HG03196 (cell line): ENCODE results near the gene HOMER3.

ENCODE experiments used
- ATAC-seq: cut with Tn5 transposase; IDR thresholded peaks from one replicate; pipeline ENCODE4 v1.9.1; 2021; ENCODE audit not compliant: unreplicated experiment

The HOMER3 gene

DNA sequence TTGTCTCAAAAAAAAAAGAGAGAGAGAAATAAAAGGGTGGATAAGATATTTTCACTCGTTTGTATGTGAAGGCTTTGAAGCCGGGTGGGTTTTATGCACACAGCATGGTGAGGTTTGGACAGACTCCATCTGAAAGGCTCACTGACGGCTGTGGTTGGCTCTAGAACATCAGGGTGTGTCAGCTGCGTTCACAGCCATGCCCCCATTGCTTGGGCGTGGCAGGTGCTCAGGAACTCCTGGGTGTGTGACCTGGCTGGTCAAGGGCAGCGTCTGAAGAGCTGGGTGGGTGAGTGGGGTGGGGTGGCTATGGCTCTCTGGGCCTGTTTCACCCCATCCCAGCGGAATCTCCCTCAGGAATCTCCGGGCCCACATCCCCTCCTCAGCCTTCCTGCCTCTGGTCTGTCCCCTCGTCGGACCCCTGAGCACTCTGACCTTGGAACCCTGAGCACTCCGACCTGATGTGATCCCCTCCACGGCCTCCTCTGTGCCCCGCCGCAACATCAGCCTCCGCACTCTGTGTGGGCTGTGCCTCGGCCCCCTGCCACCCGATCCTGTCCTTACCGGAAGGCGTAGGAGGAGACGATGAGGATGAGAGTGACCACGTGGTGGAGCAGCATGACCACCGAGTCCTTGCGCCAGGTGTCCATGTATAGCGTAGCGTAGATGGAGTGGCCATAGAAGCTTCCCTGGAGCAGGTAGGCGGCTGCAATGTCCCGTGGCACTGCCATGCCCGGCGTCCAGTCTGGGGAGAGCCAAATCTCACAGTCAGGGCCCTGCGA is 57.3 kb downstream of the HOMER3 start:
- no peak for ATAC-seq

DNA sequence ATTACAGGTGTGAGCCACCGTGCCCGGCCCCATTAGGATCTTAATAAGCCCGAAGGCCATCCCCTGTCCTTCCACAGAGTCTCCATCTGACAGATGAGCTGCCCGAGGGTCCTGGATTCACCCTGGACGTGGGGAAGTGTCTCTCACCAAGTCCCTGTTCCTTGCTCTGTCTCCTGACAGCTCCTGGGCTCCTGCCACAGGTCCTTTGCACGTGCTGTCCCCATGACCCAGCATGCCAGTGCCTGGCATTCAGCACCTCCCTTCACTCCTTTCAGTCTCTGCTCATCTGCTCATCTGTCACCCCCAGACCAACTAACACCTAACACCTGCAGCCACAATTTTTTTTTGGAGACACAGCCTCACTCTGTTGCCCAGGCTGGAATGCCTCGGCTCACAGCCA is 59.5 kb downstream of the HOMER3 start:
- ATAC-seq: no peak

DNA sequence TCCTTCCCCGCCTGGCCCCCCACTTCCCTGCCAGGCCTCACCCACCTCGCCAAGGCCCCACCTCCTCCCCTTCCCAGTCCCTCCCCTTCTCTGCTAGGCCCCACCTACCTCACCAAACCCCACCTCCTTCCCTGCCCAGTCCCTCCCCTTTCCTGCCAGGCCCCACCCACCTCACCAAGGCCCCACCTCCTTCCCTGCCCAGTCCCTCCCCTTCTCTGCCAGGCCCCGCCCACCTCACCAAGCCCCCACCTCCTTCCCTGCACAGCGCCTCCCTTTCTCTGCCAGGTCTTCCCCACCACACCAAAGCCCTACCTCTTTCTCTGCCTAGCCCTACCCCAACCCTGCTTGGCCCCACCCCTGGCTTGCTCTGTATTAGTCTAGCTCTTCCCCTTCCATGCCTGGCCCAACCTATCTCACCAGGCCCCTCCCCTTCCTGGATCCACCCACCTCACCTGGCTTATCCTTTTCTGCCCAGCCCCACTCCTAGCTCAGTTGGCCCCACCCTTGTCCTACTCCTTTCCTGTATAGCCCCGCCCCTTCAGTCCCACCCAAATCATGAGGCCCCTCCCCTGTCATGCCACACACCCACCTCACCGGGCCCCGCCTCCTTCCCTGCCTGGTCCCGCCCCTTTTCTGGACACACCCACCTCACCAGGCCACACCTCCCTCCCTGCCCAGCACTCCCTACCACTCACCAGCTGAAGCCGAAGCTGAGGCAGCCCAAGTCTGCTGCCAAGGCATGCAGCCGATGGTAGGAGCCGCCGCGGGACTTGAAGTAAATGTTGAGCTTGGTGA is 61.2 kb downstream of the HOMER3 start:
- ATAC-seq: no peak
